ENCODE data around the gene TRABD2B.

TRABD2B gene

GRCh38 chr1:47788761-47789160 is 208.4 kb downstream of the TRABD2B start:
- no peak for TF ChIP-seq CTCF (IDR thresholded peaks at IDR 0.05; ENCODE audit: poor library complexity, severe bottlenecking)
- ATAC-seq (ENCODE audit: low read depth): no peak
- H3K27me3 ChIP-seq (ENCODE audit: insufficient read depth, poor library complexity, severe bottlenecking): no peaks in the 10 kb centered on the region
- no peaks in the 10 kb centered on the region for H3K36me3 ChIP-seq (ENCODE audit: low read depth)
- H3K9me3 ChIP-seq (ENCODE audit: severe bottlenecking): no peaks in the 10 kb centered on the region
- no peaks in the 10 kb centered on the region for H3K4me1 ChIP-seq (ENCODE audit: insufficient read depth, poor library complexity, severe bottlenecking)
- no peak overlapping the region for H3K27ac ChIP-seq (ENCODE audit: poor library complexity, severe bottlenecking)
- no peak overlapping the region for H3K4me3 ChIP-seq (ENCODE audit: severe bottlenecking)
- DNase-seq (ENCODE audit: low spot score): no peak

- Histone ChIP-seq H3K4me1 (ENCODE audit: insufficient read depth, poor library complexity, severe bottlenecking) (no peaks in the 10 kb centered on the region), H3K36me3 (ENCODE audit: low read depth) (no peaks in the 10 kb centered on the region), H3K27ac (ENCODE audit: poor library complexity, severe bottlenecking) (no peak overlapping the region), H3K27me3 (ENCODE audit: insufficient read depth, poor library complexity, severe bottlenecking) (no peaks in the 10 kb centered on the region), H3K9me3 (ENCODE audit: severe bottlenecking) (no peaks in the 10 kb centered on the region), H3K4me3 (ENCODE audit: severe bottlenecking) (no peak overlapping the region)
- no peak for ATAC-seq (ENCODE audit: low read depth)
- no peak for TF ChIP-seq CTCF (IDR thresholded peaks at IDR 0.05; ENCODE audit: poor library complexity, severe bottlenecking)
- DNase-seq (ENCODE audit: low spot score): no peak
Measured at GRCh38 chr1:47787560-47787959, 209.6 kb downstream of the TRABD2B start.

- DNase-seq (ENCODE audit: low spot score) (no peak), ATAC-seq (ENCODE audit: low read depth) (no peak)
- Histone ChIP-seq H3K27ac (ENCODE audit: poor library complexity, severe bottlenecking) (no peak overlapping the region), H3K36me3 (ENCODE audit: low read depth) (no peaks in the 10 kb centered on the region), H3K27me3 (ENCODE audit: insufficient read depth, poor library complexity, severe bottlenecking) (no peaks in the 10 kb centered on the region), H3K9me3 (ENCODE audit: severe bottlenecking) (no peaks in the 10 kb centered on the region), H3K4me3 (ENCODE audit: severe bottlenecking) (no peak overlapping the region), H3K4me1 (ENCODE audit: insufficient read depth, poor library complexity, severe bottlenecking) (no peaks in the 10 kb centered on the region)
- TF ChIP-seq CTCF (IDR thresholded peaks at IDR 0.05; ENCODE audit: poor library complexity, severe bottlenecking): no peak
Measured at GRCh38 chr1:47786316-47786715, 210.9 kb downstream of the TRABD2B start.

GRCh38 chr1:47785561-47786271 is 211.5 kb downstream of the TRABD2B start:
- no peaks in the 10 kb centered on the region for H3K27me3 ChIP-seq (ENCODE audit: insufficient read depth, poor library complexity, severe bottlenecking)
- no peaks in the 10 kb centered on the region for H3K9me3 ChIP-seq (ENCODE audit: severe bottlenecking)
- TF ChIP-seq CTCF (IDR thresholded peaks at IDR 0.05; ENCODE audit: poor library complexity, severe bottlenecking): no peak
- no peaks in the 10 kb centered on the region for H3K36me3 ChIP-seq (ENCODE audit: low read depth)
- DNase-seq (ENCODE audit: low spot score) (no peak), ATAC-seq (ENCODE audit: low read depth) (peak; percentile 21; the same call in 1 of the 3 replicates)
- H3K4me3 ChIP-seq (ENCODE audit: severe bottlenecking): no peak overlapping the region
- no peaks in the 10 kb centered on the region for H3K4me1 ChIP-seq (ENCODE audit: insufficient read depth, poor library complexity, severe bottlenecking)
- no peak overlapping the region for H3K27ac ChIP-seq (ENCODE audit: poor library complexity, severe bottlenecking)

GRCh38 chr1:47785118-47785517 is 212.1 kb downstream of the TRABD2B start:
- Histone ChIP-seq H3K4me3 (ENCODE audit: severe bottlenecking) (no peak overlapping the region), H3K36me3 (ENCODE audit: low read depth) (no peaks in the 10 kb centered on the region), H3K9me3 (ENCODE audit: severe bottlenecking) (no peaks in the 10 kb centered on the region), H3K27ac (ENCODE audit: poor library complexity, severe bottlenecking) (no peak overlapping the region), H3K27me3 (ENCODE audit: insufficient read depth, poor library complexity, severe bottlenecking) (no peaks in the 10 kb centered on the region), H3K4me1 (ENCODE audit: insufficient read depth, poor library complexity, severe bottlenecking) (no peaks in the 10 kb centered on the region)
- ATAC-seq (ENCODE audit: low read depth) (no peak), DNase-seq (ENCODE audit: low spot score) (no peak)
- TF ChIP-seq CTCF (IDR thresholded peaks at IDR 0.05; ENCODE audit: poor library complexity, severe bottlenecking): no peak

Measured in RWPE2 (cell line).